ENCODE data around the gene LACTB.
"Not testable (repeated sequence)": the region's sequence is repeated elsewhere in the genome, so short reads cannot be mapped to it uniquely, and the experiment has no call there.

LACTB gene

DNA sequence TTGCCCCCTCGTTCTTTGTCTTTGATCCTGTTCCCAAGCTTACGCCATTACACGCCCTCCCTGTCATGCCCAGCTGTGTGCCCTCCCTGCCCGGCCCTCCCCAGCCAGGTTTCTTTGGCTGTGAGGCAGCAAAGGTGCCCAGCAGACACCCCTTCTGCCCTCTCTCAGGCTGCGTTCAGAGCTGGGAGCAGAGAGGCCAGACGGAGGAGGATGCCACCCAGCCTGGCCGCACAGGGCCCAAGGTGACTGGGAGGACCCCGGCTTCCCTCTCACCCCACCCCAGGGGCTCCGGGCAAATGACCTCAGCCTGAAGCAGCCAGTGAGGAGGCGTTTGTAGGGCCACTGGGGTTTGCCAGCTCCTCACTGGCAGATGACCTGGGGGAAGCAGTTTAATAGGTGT lies 30.8 kb upstream of the LACTB start:
- no peak for DNase-seq

DNA sequence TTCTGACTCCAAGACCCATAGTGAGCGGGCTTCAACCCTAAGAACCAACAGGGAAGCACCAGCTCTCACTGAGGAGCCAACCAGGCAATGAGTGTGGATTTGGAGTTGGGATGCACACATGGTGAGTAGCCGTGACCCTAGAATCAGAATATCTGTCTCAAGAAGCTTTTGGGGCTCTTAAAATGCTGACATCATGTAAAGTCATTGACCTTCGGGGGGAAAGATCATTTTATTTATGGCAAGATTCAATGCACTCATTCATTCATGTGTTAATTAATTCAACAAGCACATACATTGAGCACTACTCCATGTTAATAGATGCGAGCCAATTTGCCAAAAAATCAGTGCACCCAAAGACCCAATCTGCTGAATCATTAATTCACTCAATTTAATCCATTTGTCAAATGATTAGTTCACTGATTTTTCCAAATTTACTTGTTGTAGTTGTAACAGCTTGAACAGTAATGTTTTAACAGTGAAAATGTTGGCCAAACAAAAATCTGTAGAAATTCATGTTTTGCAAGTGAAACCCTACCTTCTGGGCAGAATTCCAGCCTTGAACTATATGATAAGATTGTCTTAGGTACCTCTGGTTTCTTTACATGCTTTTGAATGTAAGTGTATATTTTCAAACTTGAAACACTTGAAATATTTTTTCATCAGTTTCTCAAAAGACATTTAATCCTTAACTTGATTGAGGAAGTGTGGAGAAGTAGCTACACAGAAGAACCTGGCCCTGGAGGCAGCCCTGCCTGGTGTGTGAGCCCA lies 29.8 kb upstream of the LACTB start:
- DNase-seq = no peak

DNA sequence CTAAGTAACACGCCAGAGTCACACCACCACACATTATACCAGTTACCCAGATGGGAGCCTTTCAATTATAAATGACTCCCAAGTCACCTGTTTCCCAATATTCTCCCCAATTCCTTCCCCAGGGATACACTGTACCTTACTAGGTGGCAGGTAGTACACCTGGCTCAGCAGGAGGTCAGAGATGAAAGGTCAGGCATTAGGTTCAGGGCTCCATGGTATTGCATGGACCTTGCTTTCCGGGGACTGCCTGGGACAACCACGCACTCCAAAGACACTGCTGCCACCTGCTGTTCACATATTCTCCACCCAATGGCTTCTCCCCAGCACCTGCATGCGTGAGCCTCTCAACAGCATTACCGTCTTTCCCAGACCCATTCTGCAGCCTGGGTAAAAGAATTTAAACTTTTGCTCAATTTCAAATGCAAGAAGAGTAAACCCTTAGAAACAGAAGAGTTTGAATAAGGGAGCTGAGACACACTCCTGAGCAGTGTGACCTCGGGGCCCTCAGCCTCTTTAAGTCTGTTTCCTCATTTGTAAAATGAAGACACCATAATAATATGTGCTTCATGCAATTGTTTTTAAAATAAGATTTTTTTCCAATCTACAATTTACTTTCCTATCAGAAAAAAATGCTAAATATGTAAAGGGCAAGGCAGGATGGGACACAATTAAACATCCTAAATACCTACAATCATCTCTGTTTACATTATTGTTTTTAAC lies 28.0 kb upstream of the LACTB start:
- no peak for DNase-seq

DNA sequence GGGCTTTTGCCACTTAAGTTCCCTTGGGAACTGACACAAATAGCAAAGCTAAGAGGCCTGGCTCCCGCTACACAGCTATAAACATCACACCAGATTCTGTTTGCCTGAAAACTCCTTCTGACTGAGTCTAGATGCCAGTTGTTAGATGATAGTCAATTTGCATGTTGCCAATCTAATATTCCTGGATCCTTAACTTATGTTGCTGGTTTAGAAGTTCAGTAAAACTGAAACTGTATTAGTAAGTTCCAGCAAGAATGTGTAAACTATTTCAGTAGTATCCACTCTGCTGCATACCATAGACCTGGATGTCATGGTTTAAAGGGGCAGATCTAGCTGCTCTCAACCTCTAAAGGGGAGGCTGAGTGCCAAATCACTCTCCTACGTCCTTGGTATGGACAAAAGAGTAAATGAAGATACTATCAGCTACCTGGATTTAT lies 27.1 kb upstream of the LACTB start:
- DNase-seq = no peak

DNA sequence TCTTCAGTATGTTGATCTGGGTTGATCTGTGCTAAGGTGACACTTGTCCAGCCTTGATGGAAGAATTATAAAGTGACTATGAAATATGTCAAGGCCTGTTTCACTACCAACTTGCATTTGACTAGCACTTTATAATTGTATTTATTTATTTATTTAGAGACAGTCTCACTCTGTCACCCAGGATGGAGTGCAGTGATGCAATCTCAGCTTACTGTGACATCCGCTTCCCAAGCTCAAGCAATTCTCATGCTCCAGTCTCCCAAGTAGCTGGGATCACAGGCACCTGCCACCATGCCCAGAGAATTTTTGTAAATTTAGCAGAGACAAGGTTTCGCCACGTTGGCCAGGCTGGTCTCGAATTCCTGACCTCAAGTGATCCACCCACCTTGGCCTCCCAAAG lies 25.5 kb upstream of the LACTB start:
- DNase-seq = no peak

DNA sequence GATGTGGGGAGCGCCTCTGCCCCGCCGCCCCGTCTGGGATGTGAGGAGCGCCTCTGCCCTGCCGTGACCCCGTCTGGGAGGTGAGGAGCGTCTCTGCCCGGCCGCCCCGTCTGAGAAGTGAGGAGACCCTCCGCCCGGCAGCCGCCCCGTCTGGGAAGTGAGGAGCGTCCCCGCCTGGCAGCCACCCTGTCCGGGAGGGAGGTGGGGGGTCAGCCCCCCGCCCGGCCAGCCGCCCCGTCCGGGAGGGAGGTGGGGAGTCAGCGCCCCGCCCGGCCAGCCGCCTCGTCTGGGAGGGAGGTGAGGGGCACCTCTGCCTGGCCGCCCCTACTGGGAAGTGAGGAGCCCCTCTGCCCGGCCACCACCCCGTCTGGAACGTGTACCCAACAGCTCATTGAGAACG lies 22.8 kb upstream of the LACTB start:
- not testable (repeated sequence) for DNase-seq

DNA sequence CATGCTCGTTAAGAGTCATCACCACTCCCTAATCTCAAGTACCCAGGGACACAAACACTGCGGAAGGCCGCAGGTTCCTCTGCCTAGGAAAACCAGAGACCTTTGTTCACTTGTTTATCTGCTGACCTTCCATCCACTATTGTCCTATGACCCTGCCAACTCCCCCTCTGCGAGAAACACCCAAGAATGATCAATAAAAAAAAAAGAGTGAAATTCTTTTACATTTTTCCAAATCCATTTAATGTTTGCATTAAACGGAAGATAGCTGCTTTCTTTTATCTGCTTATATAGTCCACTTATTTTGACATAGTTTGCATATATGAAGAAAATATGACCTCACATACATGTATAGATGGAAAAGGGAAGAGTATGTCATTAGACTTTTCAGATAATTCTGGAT lies 22.1 kb upstream of the LACTB start:
- not testable (repeated sequence) for DNase-seq

DNA sequence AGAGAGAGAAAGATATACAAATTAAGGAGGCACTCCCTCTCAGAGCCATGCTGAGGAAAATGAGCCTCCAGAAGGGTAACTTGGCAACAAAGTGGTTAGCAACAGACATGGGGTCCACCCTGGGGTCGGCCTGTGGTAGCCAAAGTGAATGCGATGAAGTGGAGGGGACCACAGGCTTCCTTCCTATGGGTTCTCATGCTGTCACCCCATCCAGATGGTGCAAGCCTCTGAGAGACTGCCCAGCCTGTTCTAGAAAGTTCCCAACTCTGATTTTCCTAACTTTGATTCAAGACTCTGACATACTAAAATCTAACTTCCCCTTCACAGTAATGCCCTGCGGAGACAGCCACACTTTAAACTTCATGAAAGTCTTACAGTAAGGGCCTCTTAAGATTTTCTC lies 18.2 kb upstream of the LACTB start:
- no peak for DNase-seq

DNA sequence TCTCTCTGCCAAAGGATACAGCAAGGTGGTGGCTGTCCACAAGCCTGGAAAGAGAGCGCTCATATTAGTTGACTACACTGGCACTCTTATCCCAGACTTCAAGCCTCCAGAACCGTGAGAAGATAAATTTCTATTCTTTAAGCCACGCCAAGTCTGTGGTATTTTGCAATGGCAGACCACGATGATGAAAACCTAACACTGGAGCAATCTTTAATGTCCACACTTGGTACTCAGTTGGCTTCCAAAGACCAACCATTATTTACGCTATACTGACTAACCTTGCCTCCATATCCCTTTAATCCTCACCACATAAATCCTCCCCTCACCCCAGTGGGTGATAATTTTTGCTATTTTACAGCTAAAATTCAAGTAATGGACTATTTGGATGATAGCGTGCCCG lies 16.9 kb upstream of the LACTB start:
- no peak for DNase-seq

DNA sequence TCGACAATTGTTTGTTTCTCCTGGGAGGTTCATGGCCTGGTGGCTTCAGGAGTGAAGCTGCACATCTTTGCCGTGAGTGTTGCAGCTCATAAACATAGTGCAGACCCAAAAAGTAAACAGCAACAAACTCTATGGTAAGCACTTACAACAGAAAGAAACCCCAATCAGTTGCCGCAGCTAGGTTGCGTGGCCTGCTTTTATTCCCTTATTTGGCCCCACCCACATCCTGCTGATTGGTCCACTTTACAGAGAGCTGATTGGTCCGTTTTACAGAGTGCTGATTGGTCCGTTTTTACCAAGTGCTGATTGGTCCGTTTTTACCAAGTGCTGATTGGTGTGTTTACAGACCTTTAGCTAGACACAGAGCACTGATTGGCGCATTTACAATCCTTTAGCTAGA lies 16.3 kb upstream of the LACTB start:
- not testable (repeated sequence) for DNase-seq

DNA sequence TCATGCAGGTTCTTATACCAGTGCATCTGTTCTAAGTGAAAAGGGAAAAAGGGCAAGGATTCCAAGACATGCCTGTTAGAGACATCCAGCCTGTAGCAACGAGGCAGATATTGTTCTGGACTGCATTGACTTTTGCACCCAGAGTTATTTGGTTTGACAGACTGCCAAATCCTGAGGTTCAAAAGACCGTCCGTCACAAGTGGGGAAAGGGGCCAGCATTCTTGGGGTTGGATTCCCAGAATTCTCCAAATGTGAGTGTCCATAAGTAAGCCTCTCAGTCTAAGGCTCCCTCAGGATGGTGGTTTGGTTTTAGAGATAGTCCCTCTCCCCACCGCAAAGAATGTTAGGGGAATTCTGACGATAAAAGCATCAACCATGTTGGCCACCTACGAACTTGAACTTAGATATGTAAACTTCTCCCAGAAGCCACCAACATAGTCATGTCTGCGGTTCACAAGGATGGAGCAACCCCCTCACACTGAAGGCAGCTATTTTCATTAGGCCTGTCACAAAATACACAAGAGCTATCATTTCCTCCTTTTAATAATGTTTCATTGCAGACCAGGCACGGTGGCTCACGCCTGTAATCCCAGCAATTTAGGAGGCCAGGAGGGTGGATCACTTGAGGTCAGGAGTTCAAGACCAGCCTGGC lies 13.6 kb upstream of the LACTB start:
- no peak for DNase-seq

DNA sequence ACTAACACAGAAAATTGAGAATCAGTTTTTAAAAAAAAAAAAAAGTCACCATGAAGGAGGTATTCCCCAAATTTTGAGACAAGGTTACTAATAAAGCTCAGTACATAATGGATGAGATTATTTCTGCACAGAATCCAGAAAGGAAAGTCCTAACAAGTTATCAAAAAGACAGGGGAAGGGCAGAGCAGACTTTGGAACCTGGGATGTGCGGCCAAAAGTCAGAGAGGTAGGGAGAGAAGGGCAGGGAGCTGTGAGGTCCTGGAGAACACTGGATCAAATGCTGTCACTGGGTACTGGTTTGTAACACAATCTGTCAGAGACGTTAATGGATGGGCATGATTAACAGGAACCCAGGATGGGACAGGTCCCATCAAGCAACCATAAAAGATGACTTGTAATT lies 12.2 kb upstream of the LACTB start:
- no peak for DNase-seq

DNA sequence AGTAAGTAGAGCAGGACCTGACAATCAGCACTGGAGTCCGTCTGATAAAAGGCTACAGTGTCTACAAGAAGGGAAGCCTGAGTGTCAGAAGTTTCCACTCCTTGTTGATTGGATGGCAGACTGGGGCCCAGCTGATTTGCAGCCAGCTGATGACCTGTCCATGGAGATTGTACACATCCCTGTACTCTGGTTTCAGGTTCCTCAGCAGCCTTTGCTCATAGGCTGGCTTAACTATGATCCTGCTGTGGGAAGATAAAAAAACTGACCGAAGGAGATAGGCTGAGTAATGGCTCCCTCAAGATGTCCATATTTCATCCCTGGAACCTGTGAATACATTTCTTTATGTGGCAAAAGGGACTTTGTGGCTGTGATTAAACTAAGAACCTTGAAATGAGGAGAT lies 11.7 kb upstream of the LACTB start:
- DNase-seq = no peak

DNA sequence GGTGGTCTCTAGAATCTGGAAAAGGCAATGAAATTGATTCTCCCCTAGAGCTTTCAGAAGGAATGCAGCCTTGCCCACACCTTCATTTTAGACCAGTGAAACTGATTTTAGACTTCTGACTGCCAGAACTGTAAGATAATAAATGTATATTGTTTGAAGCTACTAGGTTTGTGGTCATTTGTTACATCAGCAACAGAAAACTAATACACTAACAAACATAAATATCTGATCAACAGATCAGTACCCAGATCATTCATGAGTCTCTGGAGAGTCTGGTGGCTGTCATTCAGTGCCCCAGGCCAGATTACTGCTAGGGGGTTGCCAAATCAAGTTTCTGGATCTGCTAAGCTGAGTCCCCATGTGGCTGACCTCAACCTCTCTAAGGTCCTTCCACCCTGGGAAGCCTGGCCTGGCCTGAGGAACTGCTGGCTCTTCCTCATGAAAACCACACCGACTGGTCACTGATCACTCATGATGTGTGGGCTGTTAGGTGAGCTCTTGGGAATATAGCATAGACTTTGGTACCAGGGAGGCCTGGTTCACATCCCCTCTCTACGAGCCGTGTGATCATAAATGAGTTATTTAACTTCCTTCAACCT lies 11.1 kb upstream of the LACTB start:
- no peak for DNase-seq

DNA sequence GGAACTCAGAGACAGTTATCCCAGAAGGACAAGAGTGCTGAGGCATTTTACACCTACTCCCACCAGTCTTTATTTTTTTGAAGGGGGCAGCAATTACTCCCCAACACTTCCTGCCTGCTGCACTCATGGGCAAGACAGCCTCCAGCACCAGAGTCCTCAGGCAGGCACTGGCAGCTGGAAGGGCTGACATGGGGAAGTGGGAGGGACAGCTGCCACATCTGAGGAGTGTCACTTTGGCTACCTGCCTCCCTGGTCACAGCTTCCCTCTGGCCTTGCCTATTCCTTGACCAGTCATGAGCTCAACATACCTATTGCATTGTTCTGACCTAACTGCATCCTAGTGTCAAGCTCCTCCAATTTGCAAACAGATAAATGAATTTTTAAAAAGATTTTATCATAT lies 10.2 kb upstream of the LACTB start:
- DNase-seq = no peak

DNA sequence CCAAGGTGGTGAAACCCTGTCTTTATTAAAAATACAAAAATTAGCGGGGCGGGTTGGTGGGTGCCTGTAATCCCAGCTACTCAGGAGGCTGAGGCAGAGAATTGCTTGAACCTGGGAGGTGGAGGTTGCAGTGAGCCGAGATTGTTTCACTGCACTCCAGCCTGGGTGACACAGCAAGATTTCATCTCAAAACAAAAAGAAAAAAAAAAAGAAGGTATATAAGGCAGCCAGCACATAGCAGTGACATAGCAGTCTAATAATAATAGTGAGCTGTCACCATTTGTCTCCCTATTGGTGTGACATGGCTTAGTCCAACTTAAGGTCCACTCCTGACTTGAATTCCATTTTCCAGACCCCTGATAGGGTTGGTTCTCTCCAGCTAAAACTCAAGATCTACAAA lies 8.8 kb upstream of the LACTB start:
- no peak for DNase-seq

DNA sequence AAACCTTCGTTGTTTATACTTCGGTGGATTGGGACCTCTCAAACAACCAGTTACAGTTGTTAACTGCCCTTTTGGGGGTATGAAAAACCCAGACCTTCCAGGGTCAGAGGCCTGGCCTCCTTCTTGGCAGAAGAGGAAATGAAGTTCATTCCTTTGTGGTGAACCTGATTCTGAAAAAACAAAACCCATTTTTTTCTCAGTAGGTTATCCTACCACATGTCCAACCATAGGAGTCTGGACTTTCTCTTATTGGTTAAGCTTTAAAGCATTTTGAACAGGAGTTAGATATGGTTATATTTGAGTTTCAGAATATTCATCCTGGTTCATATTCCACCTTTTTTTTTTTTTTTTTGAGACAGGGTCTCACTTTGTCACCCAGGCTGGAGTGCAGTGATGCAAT lies 7.2 kb upstream of the LACTB start:
- DNase-seq = no peak

DNA sequence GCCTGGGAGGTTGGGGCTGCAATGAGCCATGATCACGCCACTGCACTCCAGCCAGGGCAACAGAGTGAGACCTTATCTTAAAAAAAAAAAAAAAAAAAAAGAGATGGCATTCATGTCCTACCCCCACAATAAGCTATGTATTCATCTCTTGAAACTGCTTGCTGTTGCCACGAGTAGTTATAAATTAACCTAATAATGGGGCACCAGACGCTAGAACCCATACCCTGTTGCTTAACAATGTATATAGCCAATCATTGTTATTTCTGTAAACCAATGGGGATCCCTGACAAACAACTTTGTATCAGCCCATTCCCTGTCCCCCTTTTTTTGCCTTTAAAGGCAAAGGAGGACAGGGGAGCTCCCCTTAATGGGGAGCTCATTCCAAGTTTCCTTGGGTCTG lies 2.8 kb upstream of the LACTB start:
- no peak for DNase-seq

DNA sequence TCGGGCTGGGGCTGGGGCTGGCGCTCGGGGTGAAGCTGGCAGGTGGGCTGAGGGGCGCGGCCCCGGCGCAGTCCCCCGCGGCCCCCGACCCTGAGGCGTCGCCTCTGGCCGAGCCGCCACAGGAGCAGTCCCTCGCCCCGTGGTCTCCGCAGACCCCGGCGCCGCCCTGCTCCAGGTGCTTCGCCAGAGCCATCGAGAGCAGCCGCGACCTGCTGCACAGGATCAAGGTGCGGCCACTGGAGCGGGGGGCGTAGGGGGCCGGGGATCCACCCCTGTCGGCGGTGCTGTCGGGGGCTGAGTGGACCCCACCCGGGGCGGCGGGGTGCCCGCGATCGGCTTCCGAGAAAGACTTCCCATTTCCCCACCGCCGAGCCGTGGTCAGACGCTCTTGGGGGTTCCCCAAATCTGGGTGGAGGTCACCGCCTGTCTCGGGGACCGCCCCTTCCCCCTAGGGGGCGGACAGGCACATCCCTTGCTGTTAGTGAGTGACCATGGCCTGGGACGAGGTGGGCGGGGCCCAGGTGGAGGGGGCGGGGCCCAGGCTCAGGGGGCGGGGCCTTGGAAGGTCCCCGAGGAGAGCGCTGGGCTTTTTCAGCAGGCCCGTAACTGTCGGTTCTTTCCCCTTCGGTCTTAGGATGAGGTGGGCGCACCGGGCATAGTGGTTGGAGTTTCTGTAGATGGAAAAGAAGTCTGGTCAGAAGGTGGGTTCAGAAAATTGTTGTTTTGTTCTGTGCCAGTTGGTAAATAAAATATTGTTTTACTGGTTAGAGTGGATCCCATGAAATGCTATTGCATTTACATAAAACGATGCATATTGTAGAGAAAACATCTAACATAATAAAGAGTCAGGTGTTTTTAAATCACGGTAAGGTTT lies 578 bp downstream of the LACTB start:
- DNase-seq = no peak

DNA sequence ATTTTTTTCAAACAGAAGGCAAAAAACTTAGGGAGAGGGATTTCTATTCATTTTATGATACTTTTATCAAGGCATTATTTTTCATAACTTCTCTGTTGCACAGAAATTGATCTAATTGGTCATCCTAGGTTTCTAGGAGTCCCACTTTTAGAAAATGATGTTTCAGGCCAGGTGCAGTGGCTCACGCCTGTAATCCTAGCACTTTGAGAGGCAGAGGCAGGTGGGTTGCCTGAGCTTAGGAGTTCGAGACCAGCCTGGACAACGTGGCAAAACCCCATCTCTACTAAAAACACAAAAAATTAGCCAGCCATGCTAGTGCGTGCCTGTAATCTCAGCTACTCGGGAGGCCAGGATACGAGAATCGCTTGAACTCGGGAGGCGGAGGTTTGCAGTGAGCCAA lies 2.8 kb downstream of the LACTB start:
- no peak for DNase-seq

DNA sequence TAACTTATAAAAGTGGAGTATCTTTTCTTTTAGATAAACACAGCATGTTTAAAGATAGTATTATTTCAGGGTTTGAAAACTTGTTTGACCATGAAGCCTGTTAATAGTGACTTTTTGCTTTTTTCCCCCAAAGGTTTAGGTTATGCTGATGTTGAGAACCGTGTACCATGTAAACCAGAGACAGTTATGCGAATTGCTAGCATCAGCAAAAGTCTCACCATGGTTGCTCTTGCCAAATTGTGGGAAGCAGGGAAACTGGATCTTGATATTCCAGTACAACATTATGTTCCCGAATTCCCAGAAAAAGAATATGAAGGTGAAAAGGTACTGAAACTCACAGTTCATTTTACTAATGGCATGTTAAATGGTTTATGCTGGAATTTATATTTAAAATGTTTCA lies 5.1 kb downstream of the LACTB start:
- no peak for DNase-seq

DNA sequence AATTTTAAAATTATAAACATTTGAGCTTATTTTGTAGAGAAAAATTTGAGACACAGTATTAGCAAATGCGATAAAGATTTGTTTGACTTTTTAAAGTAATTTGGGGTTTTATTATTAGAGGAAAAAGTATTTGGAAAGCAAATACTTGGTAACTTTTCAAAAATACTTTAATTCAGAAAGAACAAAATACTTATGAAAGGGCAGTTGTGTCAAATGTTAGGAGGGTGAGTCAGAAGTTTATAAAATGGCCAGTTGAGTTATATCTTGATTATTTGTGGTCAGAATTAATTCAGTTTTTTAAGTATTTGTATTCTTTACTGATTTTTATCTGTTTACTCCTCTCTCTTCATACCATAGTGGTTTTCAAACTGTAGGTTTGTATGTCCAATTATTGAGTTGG lies 12.1 kb downstream of the LACTB start:
- DNase-seq = no peak

Data from NCI-H1436 treated with DMSO at 0.1 percent for 48 hours (cell line).